PC-3 (cell line): ENCODE results near the gene VAV3.

ENCODE experiments used
- EZH2 ChIP-seq: fragments of 300-600 bp; sonication (generic); IDR thresholded peaks from one replicate; pipeline ENCODE4 v1.6.1; 2017; ENCODE audit warnings: antibody characterized with exemption, mild to moderate bottlenecking, low read length; ENCODE audit not compliant: unreplicated experiment
- EZH2phosphoT487 ChIP-seq: fragments of 300-600 bp; sonication (generic); IDR thresholded peaks from 2 replicates; pipeline ENCODE4 v1.6.1; 2018; ENCODE audit warnings: mild to moderate bottlenecking, antibody characterized with exemption, low read length, borderline replicate concordance
- TF ChIP-seq, protein P1 (sequence below): fragments of 300-600 bp; sonication (generic); conservative IDR thresholded peaks from 2 replicates; pipeline ENCODE4 v1.5.1; 2017; ENCODE audit warnings: antibody characterized with exemption, low read depth, mild to moderate bottlenecking, low read length

DNA sequence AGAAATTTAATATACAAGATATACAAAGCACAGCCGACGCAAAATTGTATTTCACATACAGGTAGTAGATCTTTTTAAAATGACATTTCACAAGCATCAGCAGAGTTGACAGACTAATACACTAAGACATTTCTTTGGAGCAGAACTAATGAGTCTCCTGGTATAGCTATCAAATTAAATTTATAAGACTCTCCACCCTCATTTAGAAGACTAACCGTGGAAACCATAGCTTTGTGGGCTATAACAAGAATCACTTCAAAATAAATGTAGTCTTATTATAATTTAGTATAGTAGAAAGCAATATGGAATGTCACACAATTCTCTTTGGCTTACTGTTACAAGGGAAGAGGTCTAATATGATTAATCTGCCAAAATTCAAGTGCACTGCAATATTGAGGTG, 204.9 kb downstream of the VAV3 start:
- TF ChIP-seq, protein P1, sequence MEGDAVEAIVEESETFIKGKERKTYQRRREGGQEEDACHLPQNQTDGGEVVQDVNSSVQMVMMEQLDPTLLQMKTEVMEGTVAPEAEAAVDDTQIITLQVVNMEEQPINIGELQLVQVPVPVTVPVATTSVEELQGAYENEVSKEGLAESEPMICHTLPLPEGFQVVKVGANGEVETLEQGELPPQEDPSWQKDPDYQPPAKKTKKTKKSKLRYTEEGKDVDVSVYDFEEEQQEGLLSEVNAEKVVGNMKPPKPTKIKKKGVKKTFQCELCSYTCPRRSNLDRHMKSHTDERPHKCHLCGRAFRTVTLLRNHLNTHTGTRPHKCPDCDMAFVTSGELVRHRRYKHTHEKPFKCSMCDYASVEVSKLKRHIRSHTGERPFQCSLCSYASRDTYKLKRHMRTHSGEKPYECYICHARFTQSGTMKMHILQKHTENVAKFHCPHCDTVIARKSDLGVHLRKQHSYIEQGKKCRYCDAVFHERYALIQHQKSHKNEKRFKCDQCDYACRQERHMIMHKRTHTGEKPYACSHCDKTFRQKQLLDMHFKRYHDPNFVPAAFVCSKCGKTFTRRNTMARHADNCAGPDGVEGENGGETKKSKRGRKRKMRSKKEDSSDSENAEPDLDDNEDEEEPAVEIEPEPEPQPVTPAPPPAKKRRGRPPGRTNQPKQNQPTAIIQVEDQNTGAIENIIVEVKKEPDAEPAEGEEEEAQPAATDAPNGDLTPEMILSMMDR: no peak
- TF ChIP-seq EZH2 (no peak), EZH2phosphoT487 (no peak)
